ENCODE data around the gene CYFIP2. TPM values are rescaled to one million over a fixed set of nuclear protein-coding genes. Genes with fewer than 3 reads are reported as not detected.

The CYFIP2 gene
- total RNA-seq, 2 experiments from 2014 or later = 271 to 287 TPM

GRCh38 chr5:157384971-157385709 lies 119.2 kb downstream of the CYFIP2 start:
- ATAC-seq (ENCODE audit: poor library complexity) (no peak), DNase-seq (no peak)
- CTCF ChIA-PET = interaction anchor here (1.7 kb wide), 1 partner anchor 358 kb away, joined by 4 read pairs; the partner anchor contains the start of gene LSM11
- TF ChIP-seq CTCF (IDR thresholded peaks at IDR 0.05) = no peak
- H3K36me3 Mint-ChIP-seq (ENCODE audit: low read depth) = peaks cover 96% of the 10 kb centered on the region
- peaks cover 98% of the 10 kb centered on the region for H3K36me3 ChIP-seq (ENCODE audit: insufficient read depth, low read length)
- peaks cover 2% of the 10 kb centered on the region for H3K4me1 Mint-ChIP-seq (ENCODE audit: low read depth)
- peak overlapping the region; percentile 57 for H3K27ac Mint-ChIP-seq
- H3K27me3 Mint-ChIP-seq = no peaks in the 10 kb centered on the region
- H3K4me3 ChIP-seq (ENCODE audit: low read length) = no peak overlapping the region
- H3K27ac ChIP-seq (ENCODE audit: low read depth in 1 of 2, low read length in 2 of 2) = no peak overlapping the region
- H3K4me1 ChIP-seq (ENCODE audit: insufficient read depth, low read length) = peaks cover 11% of the 10 kb centered on the region
- no peaks in the 10 kb centered on the region for H3K9me3 ChIP-seq (ENCODE audit: control insufficient read depth in 1 of 2, insufficient read depth in 1 of 2, low read length in 2 of 2)
- no peaks in the 10 kb centered on the region for H3K9me3 Mint-ChIP-seq
- H3K4me3 Mint-ChIP-seq = no peak overlapping the region
- POLR2A ChIA-PET = no interaction called here
- intact Hi-C loops (cut with DNase I, micrococcal nuclease) = no loop called here
- H3K27me3 ChIP-seq (ENCODE audit: control insufficient read depth in 1 of 2, insufficient read depth in 2 of 2, low read length in 2 of 2) = no peaks in the 10 kb centered on the region

GRCh38 chr5:157387041-157387563 lies 121.2 kb downstream of the CYFIP2 start:
- peak overlapping the region in 1 of 2 donors; percentile 34 for H3K27ac ChIP-seq (ENCODE audit: low read depth in 1 of 2, low read length in 2 of 2)
- Mint-ChIP-seq H3K9me3 (no peaks in the 10 kb centered on the region), H3K36me3 (ENCODE audit: low read depth) (peaks cover 96% of the 10 kb centered on the region), H3K27me3 (no peaks in the 10 kb centered on the region), H3K4me1 (ENCODE audit: low read depth) (peaks cover 11% of the 10 kb centered on the region), H3K27ac (peak overlapping the region; percentile 56), H3K4me3 (no peak overlapping the region)
- no peak for TF ChIP-seq CTCF (IDR thresholded peaks at IDR 0.05)
- peaks cover 20% of the 10 kb centered on the region for H3K4me1 ChIP-seq (ENCODE audit: insufficient read depth, low read length)
- ChIA-PET CTCF (no interaction called here), POLR2A (no interaction called here)
- no peak overlapping the region for H3K4me3 ChIP-seq (ENCODE audit: low read length)
- H3K27me3 ChIP-seq (ENCODE audit: control insufficient read depth in 1 of 2, insufficient read depth in 2 of 2, low read length in 2 of 2) = no peaks in the 10 kb centered on the region
- no peak for DNase-seq
- peaks cover 96% of the 10 kb centered on the region for H3K36me3 ChIP-seq (ENCODE audit: insufficient read depth, low read length)
- intact Hi-C loops (cut with DNase I, micrococcal nuclease) = no loop called here
- no peaks in the 10 kb centered on the region for H3K9me3 ChIP-seq (ENCODE audit: control insufficient read depth in 1 of 2, insufficient read depth in 1 of 2, low read length in 2 of 2)
- no peak for ATAC-seq (ENCODE audit: poor library complexity)

- peaks cover 11% of the 10 kb centered on the region for H3K4me1 Mint-ChIP-seq (ENCODE audit: low read depth)
- no peaks in the 10 kb centered on the region for H3K27me3 Mint-ChIP-seq
- Histone ChIP-seq H3K27ac (ENCODE audit: low read depth in 1 of 2, low read length in 2 of 2) (no peak overlapping the region), H3K27me3 (ENCODE audit: control insufficient read depth in 1 of 2, insufficient read depth in 2 of 2, low read length in 2 of 2) (no peaks in the 10 kb centered on the region), H3K4me1 (ENCODE audit: insufficient read depth, low read length) (peaks cover 20% of the 10 kb centered on the region), H3K4me3 (ENCODE audit: low read length) (no peak overlapping the region), H3K9me3 (ENCODE audit: control insufficient read depth in 1 of 2, insufficient read depth in 1 of 2, low read length in 2 of 2) (no peaks in the 10 kb centered on the region), H3K36me3 (ENCODE audit: insufficient read depth, low read length) (peaks cover 96% of the 10 kb centered on the region)
- no peak for TF ChIP-seq CTCF (IDR thresholded peaks at IDR 0.05)
- peaks cover 96% of the 10 kb centered on the region for H3K36me3 Mint-ChIP-seq (ENCODE audit: low read depth)
- intact Hi-C loops (cut with DNase I, micrococcal nuclease) = no loop called here
- H3K4me3 Mint-ChIP-seq = no peak overlapping the region
- ChIA-PET POLR2A (interaction anchor here (0.6 kb wide), 1 partner anchor 164 kb away, joined by 3 read pairs; no protein-coding TSS in a partner anchor), CTCF (no interaction called here)
- DNase-seq (no peak), ATAC-seq (ENCODE audit: poor library complexity) (no peak)
- H3K9me3 Mint-ChIP-seq = no peaks in the 10 kb centered on the region
- H3K27ac Mint-ChIP-seq = peak overlapping the region; percentile 56
These were observed 121.8 kb downstream of the CYFIP2 start for GRCh38 chr5:157387683-157388093.

Data from CD4-positive, alpha-beta T cell (primary cell).